Fibroblast of mammary gland (primary cell): ENCODE measurements around the gene SPDYE3.
A peak's percentile ranks its signal among the peaks of the same experiment; 100 is the strongest.
"Not testable (repeated sequence)": the region's sequence is repeated elsewhere in the genome, so short reads cannot be mapped to it uniquely, and the experiment has no call there.

ENCODE experiments used
- DNase-seq: peaks from one replicate; pipeline ENCODE4 v3.0.0-alpha.2; 2010; ENCODE audit warnings: low read depth
- H3K4me3 ChIP-seq: 2 replicates; pipeline ENCODE4 v1.5.1; 2011; ENCODE audit warnings: low read depth, mild to moderate bottlenecking, low read length, moderate library complexity; ENCODE audit not compliant: control insufficient read depth
- TF ChIP-seq, protein P1 (sequence below): conservative IDR thresholded peaks from 2 replicates; pipeline ENCODE4 v1.5.1; 2011; ENCODE audit warnings: low read depth, low read length, inconsistent platforms; ENCODE audit not compliant: control insufficient read depth, insufficient read depth

SPDYE3 gene

DNA sequence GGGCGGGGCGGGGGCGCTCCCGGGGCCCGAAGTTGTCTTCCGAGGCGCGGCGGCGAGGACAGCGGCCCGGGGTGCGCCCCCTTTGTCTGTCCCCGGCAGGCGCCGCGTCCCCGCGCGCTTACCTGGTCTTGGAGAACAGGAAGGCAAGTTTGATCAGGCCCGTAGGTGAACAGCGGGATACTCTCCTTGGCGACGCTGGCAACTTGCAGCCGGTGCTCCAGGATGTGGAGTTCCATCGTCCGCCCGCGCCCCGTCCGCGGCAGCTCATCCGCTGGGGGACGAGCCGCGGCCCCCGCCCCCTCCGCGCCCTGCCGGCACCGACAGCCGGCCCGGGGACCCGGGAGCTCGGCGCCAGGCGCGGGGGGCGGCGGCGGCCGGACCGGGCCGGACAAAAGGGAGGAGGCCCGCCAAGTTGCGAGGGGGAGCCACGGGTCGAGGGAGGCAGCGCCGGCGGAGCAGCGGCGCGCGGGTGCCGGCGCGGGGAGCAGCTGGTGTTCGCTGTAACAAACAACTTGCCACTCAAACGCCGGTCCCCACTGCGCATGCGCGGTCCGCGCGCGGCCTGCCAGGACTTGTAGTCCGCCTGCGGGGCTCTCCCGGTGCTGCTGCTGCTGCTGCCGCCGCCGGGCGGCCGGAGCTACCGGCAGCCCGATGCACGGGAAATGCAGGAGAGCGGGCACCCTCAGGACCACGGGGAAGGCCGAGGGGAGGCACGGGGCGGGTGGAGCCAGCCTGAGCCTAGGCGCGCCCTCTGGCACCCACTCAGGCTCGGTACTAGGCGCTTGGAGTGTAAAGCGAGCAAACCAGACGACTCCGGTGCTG, 35.6 kb upstream of the SPDYE3 start:
- TF ChIP-seq, protein P1, sequence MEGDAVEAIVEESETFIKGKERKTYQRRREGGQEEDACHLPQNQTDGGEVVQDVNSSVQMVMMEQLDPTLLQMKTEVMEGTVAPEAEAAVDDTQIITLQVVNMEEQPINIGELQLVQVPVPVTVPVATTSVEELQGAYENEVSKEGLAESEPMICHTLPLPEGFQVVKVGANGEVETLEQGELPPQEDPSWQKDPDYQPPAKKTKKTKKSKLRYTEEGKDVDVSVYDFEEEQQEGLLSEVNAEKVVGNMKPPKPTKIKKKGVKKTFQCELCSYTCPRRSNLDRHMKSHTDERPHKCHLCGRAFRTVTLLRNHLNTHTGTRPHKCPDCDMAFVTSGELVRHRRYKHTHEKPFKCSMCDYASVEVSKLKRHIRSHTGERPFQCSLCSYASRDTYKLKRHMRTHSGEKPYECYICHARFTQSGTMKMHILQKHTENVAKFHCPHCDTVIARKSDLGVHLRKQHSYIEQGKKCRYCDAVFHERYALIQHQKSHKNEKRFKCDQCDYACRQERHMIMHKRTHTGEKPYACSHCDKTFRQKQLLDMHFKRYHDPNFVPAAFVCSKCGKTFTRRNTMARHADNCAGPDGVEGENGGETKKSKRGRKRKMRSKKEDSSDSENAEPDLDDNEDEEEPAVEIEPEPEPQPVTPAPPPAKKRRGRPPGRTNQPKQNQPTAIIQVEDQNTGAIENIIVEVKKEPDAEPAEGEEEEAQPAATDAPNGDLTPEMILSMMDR = no peak
- DNase-seq = peak; percentile 94
- peak overlapping the region; percentile 49 for H3K4me3 ChIP-seq

DNA sequence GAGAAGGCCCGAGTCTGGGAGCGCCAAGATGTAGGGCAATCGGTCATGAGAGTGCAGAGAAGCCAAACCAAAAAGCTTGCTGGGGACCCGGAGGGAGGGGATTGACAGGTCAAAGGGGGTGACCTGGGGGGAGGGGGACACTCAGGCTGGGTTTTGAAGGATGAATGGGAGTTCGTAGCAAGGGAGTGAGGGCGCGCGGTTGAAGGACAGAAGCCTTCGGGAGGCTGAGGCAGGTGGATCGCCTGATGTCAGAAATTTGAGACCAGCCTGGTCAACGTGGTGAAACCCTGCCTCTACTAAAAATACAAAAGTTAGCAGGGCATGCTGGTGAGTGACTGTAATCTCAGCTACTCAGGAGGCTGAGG, 35.0 kb upstream of the SPDYE3 start:
- peak overlapping the region; percentile 49 for H3K4me3 ChIP-seq
- DNase-seq = not testable (repeated sequence)

DNA sequence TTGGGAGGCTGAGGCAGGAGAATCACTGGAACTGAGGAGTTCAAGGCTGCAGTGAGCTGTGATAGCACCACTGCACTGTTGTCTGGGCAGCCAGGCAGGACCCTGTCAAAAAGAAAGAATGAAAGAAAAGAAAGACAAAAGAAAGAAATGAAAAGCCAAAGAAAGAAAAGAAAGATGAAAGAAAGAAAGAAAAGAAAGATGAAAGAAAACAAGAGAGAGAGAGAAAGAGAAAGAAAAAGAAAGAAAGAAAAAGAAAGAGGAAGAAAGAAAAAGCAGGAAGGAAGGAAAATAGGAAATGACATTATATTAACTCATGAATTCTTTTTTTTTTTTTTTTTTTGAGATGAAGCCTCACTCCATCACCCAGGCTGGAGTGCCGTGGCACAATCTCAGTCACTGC, 32.4 kb upstream of the SPDYE3 start:
- TF ChIP-seq, protein P1 = no peak
- no peak for DNase-seq
- H3K4me3 ChIP-seq = no peak overlapping the region

DNA sequence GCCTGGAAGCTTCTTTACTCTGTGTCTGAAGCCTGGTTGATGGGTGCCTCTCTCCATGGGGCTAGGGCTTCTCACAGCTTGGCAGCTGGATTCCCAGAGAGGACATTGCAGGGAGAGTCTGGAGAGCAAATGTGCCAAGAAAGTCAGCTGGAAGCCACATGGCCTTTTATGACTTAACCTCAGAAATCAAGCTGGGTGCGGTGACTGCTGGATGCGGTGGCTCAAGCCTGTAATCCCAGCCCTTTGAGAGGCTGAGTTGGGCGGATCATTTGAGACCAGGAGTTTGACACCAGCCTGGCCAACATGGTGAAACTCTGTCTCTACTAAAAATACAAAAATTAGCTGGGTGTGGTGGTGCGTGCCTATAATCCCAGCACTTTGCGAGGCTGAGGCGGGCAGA, 31.4 kb upstream of the SPDYE3 start:
- DNase-seq = peak; percentile 47
- not testable (repeated sequence) for H3K4me3 ChIP-seq

DNA sequence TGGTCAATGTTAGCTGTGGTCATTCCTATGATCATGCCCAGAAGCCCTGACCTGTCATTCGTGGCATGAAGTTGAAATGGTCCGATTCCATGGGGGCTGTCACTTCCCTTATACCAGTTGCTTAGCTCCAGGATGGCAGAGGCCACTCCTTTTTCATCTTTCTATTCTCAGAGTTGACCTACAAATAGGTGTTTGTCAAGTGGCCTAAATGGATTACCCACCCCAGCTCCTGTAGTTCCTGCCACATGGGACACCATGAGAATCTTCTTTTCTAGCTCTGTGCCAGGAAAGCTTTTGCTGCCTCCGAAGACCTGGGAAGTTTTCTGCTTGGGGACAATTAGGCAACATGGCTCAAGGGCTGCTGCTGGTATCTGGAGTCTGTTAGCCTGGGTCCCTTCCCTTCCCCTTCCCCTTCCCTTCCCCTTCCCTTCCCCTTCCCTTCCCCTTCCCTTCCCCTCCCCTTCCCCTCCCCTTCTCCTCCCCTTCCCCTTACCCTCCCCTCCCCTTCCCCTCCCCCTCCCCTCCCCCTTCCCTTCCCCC, 25.4 kb upstream of the SPDYE3 start:
- not testable (repeated sequence) for H3K4me3 ChIP-seq, DNase-seq

DNA sequence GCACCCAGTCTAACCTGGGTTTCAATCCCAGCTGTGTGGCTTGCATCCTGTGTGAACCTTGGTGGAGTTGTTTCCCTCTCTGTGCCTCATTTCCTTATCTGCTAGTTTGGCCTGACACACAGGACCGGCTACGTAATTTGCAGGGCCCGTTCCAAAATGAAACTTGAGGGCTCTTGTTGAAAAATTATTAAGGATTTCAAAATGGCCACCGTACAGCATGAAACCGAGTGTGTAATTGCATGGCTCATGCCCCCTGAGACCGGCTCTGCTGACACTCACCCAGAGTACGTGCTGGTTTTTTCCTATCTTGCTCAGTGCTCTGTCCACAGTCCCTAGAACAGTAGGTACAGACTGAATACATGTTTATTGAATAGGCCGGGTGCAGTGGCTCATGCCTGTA, 24.4 kb upstream of the SPDYE3 start:
- not testable (repeated sequence) for DNase-seq, H3K4me3 ChIP-seq

DNA sequence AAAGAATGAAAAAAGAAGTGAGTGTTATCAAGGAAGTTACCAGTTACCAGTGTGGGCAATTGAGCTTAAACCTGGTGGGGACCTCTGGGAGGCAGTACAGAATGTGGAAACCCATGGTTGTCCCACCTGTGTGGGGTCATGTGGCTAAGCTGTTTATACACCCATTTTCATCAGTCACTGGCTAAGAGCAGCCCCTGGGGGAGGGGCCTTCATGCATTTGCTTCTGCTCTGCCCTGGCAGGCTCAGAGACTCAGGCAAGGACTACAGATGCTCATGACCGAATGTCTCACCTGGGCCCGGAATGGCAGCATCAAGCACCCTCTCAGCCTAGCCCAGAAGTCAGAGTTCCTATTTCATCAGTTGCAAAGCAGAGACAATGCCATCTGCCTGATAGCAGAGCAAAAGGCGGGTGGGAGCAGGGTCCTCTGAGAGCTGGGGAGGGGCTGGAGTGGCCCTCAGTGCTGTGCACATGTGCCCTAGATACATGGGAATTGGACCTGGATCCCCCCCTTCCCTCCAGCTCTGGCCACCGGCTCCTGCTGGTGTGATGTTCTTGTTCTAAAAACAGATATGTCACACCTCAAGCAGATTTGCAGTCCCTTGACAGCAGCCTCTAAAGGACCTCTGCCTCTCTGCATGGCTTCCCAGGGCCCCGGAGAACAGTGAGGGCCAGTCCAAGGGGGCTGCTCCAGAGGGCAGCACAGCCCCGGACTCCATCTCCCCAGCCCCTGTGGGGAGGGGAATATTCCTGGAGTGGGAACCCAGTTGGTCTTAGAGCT, 20.1 kb upstream of the SPDYE3 start:
- not testable (repeated sequence) for H3K4me3 ChIP-seq, DNase-seq

DNA sequence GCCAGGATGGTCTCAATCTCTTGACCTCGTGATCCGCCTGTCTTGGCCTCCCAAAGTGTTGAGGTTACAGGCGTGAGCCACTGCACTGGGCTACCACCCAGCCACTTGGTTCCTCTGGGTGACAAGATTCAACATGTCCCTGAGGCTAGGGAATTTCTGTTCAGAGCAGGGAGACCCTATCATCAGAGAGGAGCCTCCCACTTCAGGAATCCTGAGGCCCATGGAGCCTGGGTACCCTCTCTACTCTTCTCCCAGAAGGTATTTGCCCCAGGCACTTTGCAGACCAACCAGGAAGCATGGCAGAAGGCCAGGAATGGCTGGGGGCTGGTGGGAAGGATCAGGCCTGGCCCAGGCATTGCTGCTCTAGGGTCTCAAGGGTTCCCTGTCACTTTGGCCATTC, 19.2 kb upstream of the SPDYE3 start:
- DNase-seq, H3K4me3 ChIP-seq: not testable (repeated sequence)

DNA sequence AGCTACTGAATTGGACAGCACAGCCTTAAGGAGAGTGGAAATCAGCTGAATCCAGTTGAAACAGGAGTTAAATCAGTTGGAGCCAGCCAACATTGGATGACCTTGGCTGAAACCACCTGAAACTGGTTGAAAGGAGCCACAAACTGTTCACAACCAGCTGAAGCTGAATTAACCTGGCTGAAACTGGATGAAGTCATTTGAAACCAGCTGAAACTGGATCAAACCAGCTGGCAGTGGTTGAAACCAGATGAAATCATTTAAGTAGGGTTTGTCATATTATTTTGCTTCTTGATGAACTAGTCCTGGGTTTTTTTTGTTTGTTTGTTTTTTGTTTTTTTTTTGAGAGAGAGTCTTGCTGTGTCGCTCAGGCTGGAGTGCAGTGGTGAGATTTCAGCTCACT, 15.3 kb upstream of the SPDYE3 start:
- DNase-seq, H3K4me3 ChIP-seq: not testable (repeated sequence)

DNA sequence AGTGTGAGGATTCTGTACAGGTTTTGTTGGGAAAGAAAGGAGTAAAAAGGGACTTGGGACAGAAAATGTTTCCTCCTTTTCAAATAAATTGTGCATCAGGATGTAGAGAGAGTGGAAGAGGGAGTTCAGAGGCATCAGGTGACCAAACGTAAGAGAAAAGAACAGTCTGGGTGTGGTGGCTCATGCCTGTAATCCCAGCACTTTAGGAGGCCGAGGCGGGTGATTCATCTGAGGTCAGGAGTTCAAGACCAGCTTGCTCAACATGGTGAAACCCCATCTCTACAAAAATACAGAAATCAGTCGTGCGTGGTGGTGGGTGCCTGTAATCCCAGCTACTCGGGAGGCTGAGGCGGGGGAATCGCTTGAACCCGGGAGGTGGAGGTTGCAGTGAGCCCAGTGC, 12.2 kb upstream of the SPDYE3 start:
- H3K4me3 ChIP-seq = not testable (repeated sequence)
- peak; percentile 68 for DNase-seq

DNA sequence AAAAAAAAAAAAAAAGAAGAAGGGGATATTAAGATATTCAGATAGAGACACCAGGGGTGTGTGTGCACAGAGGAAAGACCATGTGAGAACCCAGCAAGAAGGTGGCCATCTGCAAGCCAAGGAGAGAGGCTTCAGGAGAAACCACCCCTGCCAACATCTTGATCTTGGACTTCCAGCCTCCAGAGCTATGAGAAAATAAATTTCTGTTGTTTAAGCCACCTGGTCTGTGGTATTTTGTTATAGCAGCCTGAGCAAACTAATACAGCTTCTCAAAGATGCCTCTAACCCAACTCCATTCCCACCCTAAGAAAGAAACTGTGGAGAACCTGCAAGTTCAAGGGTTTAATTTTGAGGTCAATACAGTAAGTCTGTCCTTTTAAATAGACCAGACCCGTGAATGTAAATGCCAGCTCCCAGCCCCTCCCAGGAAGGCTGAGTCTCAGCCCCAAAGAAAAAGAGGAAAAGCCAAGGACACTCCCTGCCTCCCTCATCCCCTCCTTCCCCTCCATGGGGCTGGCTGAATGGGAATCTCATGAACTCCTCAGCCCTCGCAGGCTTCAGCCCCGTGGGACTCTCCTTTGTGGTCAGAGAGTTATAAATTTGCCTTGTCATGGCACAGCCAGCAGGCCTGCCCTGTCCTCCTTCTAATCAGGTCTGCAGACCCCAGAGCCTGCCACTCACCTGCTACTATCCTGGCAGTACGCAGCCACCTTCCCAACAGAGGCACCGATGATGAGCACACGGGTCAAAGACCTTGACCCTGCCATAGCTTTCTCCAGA, 9.5 kb upstream of the SPDYE3 start:
- DNase-seq, H3K4me3 ChIP-seq: not testable (repeated sequence)

DNA sequence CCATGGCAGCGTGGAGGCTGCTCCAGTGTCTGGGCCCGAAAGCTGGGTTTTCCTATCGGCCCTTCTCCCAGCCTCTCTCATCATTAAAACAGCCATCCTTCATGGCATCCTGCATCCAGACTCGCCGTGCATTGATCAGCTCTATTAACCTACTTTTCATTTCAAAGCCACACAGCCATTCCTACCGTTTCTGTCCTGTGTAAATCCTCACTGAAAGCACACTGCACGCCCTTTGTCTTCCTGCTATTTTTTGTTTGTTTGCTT, 8.9 kb upstream of the SPDYE3 start:
- not testable (repeated sequence) for DNase-seq, H3K4me3 ChIP-seq

DNA sequence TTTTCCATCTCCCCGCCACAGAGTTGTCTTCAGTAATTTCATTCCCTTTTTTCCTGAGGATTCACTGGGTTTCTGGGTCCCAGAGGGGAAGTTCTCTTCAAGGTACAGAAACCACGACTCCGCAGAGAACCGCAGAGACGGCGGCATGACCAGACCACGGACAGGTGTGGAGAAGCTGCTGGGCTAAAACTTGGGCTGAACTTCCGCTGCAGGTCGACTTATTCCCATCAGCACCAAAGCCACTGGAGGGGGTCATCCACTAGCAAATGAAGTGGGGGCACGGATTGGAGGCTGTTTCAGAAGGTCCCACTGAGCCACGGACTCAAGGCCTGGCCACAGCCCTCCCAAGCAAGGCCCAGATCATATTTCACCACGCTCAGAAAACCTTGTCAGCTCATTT, 3.0 kb upstream of the SPDYE3 start:
- DNase-seq, H3K4me3 ChIP-seq: not testable (repeated sequence)

DNA sequence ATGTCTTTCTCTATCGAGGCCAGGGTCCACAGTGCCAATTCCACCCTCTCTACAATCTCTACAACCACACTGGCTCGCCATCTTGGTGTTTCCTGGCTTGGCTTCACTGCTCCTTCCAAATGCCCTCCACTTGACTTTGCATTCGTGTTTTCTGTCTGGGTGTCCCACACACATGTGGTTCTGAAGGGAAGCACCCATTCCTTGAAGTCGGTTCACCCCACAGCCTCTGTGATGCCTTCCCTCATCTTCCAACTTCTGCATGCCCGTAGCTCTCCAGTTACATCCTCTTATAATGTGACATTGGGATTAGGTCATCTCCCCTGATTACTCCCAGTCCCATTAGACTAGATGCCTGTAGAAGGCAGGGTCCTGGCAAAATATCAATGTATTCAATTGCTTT, 10.8 kb downstream of the SPDYE3 start:
- H3K4me3 ChIP-seq, DNase-seq: not testable (repeated sequence)

DNA sequence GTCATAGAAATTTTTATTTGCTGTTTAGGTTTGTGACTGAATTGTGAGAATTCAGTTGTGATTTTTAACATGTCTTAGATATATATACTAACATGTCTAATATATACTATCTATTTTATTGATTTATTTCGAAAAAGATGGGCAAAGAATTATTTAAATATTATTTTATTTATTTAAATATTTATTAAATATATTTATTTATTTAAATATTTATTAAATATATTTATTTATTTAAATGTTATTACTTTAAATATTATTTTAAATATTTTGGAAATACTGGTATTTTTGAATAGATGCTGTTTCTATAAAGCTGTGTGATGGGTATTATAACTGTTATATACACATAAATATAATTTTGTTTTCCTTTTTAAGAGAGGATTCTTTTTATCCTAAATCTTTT, 14.1 kb downstream of the SPDYE3 start:
- H3K4me3 ChIP-seq, DNase-seq: not testable (repeated sequence)

DNA sequence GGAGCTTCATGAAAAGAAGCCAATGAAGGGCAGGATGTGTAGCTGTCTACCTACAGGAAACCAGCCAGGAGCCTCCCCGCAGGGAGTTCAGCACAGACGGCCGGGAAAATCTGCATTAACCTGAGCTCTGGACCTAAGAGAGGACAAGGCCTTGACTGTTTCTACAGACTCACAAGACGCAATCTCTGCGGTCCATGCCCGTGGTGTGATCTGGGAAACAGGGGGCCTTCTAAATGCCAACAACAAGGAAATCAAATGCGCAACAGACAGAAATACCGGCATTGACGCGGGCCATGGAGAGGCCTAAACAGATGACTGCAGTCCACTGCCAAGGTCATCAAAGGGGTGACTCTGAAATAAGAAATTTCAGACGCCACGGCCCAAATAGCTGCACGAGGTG, 16.7 kb downstream of the SPDYE3 start:
- DNase-seq, H3K4me3 ChIP-seq: not testable (repeated sequence)
